HCT116 (cell line): Measurements from ENCODE around the gene TSPAN1. TPM values are rescaled to one million over a fixed set of nuclear protein-coding genes. Genes with fewer than 3 reads are reported as not detected.

Source experiments
- ATAC-seq: fragments of 200-7000 bp; cut with Tn5 transposase; 2 replicates; pipeline ENCODE4 v1.9.1; 2020; ENCODE audit warnings: mild to moderate bottlenecking, moderate library complexity
- BruUV-seq: library from RNA; stranded (reverse); fragments of 400-500 nt; replicated peaks from 2 replicates; lab custom pipeline; 2021; lab: Mats Ljungman, UMichigan
- CTCF ChIA-PET: fragments of 300-600 bp; sonication (Branson Sonifier 250); formaldehyde crosslinking; loops from one replicate; lab custom pipeline; 2021; ENCODE audit warnings: antibody characterized with exemption; lab: Charles Lee
- POLR2A ChIA-PET: fragments of 300-600, 350-600 bp; sonication (Branson Sonifier 250); formaldehyde crosslinking; loops from one replicate; lab custom pipeline; 2021; ENCODE audit warnings: antibody characterized with exemption; lab: Charles Lee
- RAD21 ChIA-PET, 2 experiments: fragments of 300-600 bp; sonication (Branson Sonifier 250); formaldehyde crosslinking; loops; one replicate each; lab custom pipeline; 2023; ENCODE audit warnings: low total read pairs in 2 of 2; ENCODE audit not compliant: uncharacterized antibody in 2 of 2, unreplicated experiment in 2 of 2, low non-redundant PET in 1 of 2; lab: Charles Lee
- DNase-seq: peaks from one replicate; pipeline ENCODE4 v3.0.0-alpha.2; 2010; ENCODE audit warnings: low read depth, low spot score
- H2AFZ ChIP-seq: fragments of 200-600 bp; shearing (Covaris generic), sonication (generic); 2 replicates; pipeline ENCODE4 v1.6.1; 2017; ENCODE audit warnings: low read depth, mixed run types, mixed read lengths, antibody characterized with exemption, low read length; ENCODE audit not compliant: poor library complexity, severe bottlenecking
- H3K27ac ChIP-seq: 2 replicates; pipeline ENCODE4 v1.5.1; 2012; ENCODE audit warnings: low read depth, low read length
- H3K27me3 ChIP-seq: fragments of 200-600 bp; sonication (generic); 2 replicates; pipeline ENCODE4 v1.6.1; 2016; ENCODE audit warnings: mixed run types, low read length, mixed read lengths; ENCODE audit not compliant: insufficient read depth
- H3K36me3 ChIP-seq, 2 experiments: fragments of 200-500 bp in 1 of 2; fragments of 200-600 bp in 1 of 2; sonication (Bioruptor generic) in 1 of 2; sonication (generic) in 1 of 2; 2 replicates each; pipeline versions ENCODE4 v1.5.1 to v1.6.1; 2014 to 2016; ENCODE audit warnings: low read length in 2 of 2, inconsistent platforms in 1 of 2, mixed read lengths in 1 of 2, mixed run types in 1 of 2; ENCODE audit not compliant: insufficient read depth in 2 of 2, control insufficient read depth in 1 of 2
- H3K4me1 ChIP-seq, 2 experiments: fragments of 200-600 bp in 1 of 2; sonication (generic) in 1 of 2; 2 replicates each; pipeline versions ENCODE4 v1.5.1 to v1.6.1; 2012 to 2017; ENCODE audit warnings: low read length in 2 of 2, inconsistent platforms in 1 of 2, mild to moderate bottlenecking in 1 of 2, mixed read lengths in 1 of 2, mixed run types in 1 of 2, moderate library complexity in 1 of 2; ENCODE audit not compliant: insufficient read depth in 2 of 2, control insufficient read depth in 1 of 2
- H3K4me2 ChIP-seq: fragments of 200-600 bp; sonication (generic); 2 replicates; pipeline ENCODE4 v1.6.1; 2017; ENCODE audit warnings: mixed run types, low read length, mixed read lengths
- H3K4me3 ChIP-seq, 2 experiments: fragments of 200-600 bp in 1 of 2; sonication (generic) in 1 of 2; replicated peaks in 1 of 2; 2 replicates each; pipeline ENCODE4 v1.5.1; 2011 to 2016; ENCODE audit warnings: low read length in 2 of 2, control low read depth in 1 of 2, low read depth in 1 of 2, mild to moderate bottlenecking in 1 of 2, mixed read lengths in 1 of 2, mixed run types in 1 of 2
- H3K79me2 ChIP-seq: fragments of 200-600 bp; sonication (generic); 2 replicates; pipeline ENCODE4 v1.6.1; 2017; ENCODE audit warnings: mild to moderate bottlenecking, mixed run types, low read length, moderate library complexity, mixed read lengths; ENCODE audit not compliant: insufficient read depth
- H3K9ac ChIP-seq: fragments of 200-600 bp; sonication (generic); 2 replicates; pipeline ENCODE4 v1.6.1; 2016; ENCODE audit warnings: low read length, mixed read lengths
- H3K9me2 ChIP-seq: fragments of 200-600 bp; sonication (generic), shearing (Covaris generic); 2 replicates; pipeline ENCODE4 v1.6.1; 2017; ENCODE audit warnings: mixed run types, mild to moderate bottlenecking, moderate library complexity; ENCODE audit not compliant: insufficient read depth
- H3K9me3 ChIP-seq, 2 experiments: fragments of 200-500 bp in 1 of 2; fragments of 200-600 bp in 1 of 2; sonication (Bioruptor generic) in 1 of 2; sonication (generic) in 1 of 2; 2 replicates each; pipeline ENCODE4 v1.6.1; 2014 to 2017; ENCODE audit warnings: low read length in 2 of 2, mixed read lengths in 2 of 2, inconsistent platforms in 1 of 2, low read depth in 1 of 2, mild to moderate bottlenecking in 1 of 2, mixed run types in 1 of 2, moderate library complexity in 1 of 2; ENCODE audit not compliant: control insufficient read depth in 1 of 2, insufficient read depth in 1 of 2
- H4K20me1 ChIP-seq: fragments of 200-600 bp; sonication (generic), shearing (Covaris generic); 2 replicates; pipeline ENCODE4 v1.6.1; 2017; ENCODE audit warnings: mixed run types, mild to moderate bottlenecking, moderate library complexity; ENCODE audit not compliant: insufficient read depth
- CBX3 ChIP-seq: IDR thresholded peaks from 2 replicates; pipeline ENCODE4 v1.6.1; 2012; ENCODE audit warnings: low read depth
- CTCF ChIP-seq, 3 experiments: fragments of 200-600 bp in 1 of 3; sonication (generic) in 1 of 3; IDR thresholded peaks in 2 of 3; conservative IDR thresholded peaks in 1 of 3; 2 replicates each; pipeline ENCODE4 v1.5.1; 2012 to 2017; ENCODE audit warnings: low read depth in 2 of 3, low read length in 2 of 3, antibody characterized with exemption in 1 of 3, borderline replicate concordance in 1 of 3, control low read depth in 1 of 3, mild to moderate bottlenecking in 1 of 3, mixed read lengths in 1 of 3, mixed run types in 1 of 3, moderate library complexity in 1 of 3; ENCODE audit not compliant: insufficient read depth in 1 of 3
- EZH2phosphoT487 ChIP-seq: fragments of 200-600 bp; IDR thresholded peaks from 2 replicates; pipeline ENCODE4 v1.6.1; 2018; ENCODE audit warnings: antibody characterized with exemption, borderline replicate concordance
- POLR2A ChIP-seq: IDR thresholded peaks from 2 replicates; pipeline ENCODE4 v1.7.0; 2011; ENCODE audit warnings: borderline replicate concordance; ENCODE audit not compliant: insufficient read depth, insufficient read length; ENCODE audit errors: extremely low read depth
- SIN3A ChIP-seq: IDR thresholded peaks from 2 replicates; pipeline ENCODE4 v1.6.1; 2012; ENCODE audit warnings: low read depth
- SP1 ChIP-seq: IDR thresholded peaks from 2 replicates; pipeline ENCODE4 v1.6.1; 2012; ENCODE audit warnings: low read depth
- SRF ChIP-seq: IDR thresholded peaks from 2 replicates; pipeline ENCODE4 v1.6.1; 2012; ENCODE audit warnings: low read depth
- TCF7L2 ChIP-seq: IDR thresholded peaks from 2 replicates; pipeline ENCODE4 v1.7.0; 2011; ENCODE audit warnings: borderline replicate concordance, inconsistent platforms; ENCODE audit not compliant: insufficient read depth, insufficient read length; ENCODE audit errors: extremely low read depth
- intact Hi-C: fragments of 100-400 bp; cut with micrococcal nuclease; formaldehyde crosslinking; loops from 2 replicates; pipeline ENCODE4 v1.10.0; 2022
- total RNA-seq: library from RNA; stranded (reverse); gene quantifications from one replicate; pipeline ENCODE4 v1.2.1, GENCODE V29; 2021; ENCODE audit not compliant: unreplicated experiment
- TF ChIP-seq, protein P1 (sequence below): IDR thresholded peaks from 2 replicates; pipeline ENCODE4 v1.6.1; 2012
- TF ChIP-seq, protein P2 (sequence below): IDR thresholded peaks from 2 replicates; pipeline ENCODE4 v1.6.1; 2012

Gene TSPAN1
- total RNA-seq, 1 experiment from 2014 or later, result 9.9 TPM

DNA sequence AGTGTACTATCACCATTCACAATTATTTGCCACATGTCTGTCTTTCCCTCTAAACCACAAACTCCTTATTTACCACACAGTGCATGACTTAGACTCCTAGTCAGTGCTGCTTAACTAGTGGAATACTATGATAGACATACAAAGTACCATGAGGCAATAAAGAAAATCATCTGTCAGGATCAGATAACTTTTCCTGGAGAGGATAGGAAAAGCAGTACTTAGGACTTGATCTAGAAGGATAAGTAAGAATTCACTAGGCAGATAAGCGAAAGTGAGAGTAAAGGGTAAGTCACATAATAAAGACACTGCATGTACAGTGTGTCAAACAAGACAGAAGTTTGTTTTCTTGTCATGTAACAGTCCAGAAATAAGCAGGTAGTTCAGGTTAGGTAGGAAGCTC is 21.2 kb upstream of the TSPAN1 start:
- BruUV-seq, result no TSS peak
- no peak overlapping the region for H3K4me2 ChIP-seq
- no peak overlapping the region for H3K9ac ChIP-seq
- H4K20me1 ChIP-seq, result no peaks in the 10 kb centered on the region
- no peak for DNase-seq
- ATAC-seq, result no peak
- no peaks in the 10 kb centered on the region for H3K27me3 ChIP-seq
- intact Hi-C loops, result no loop called here
- H3K79me2 ChIP-seq, result no peaks in the 10 kb centered on the region
- no peaks in the 10 kb centered on the region for H3K9me2 ChIP-seq
- H3K4me1 ChIP-seq, result no peaks in the 10 kb centered on the region
- H3K9me3 ChIP-seq, result no peaks in the 10 kb centered on the region
- H3K4me3 ChIP-seq, result no peak overlapping the region
- ChIA-PET CTCF (no interaction called here), POLR2A (no interaction called here), RAD21 (no interaction called here)
- no peak for TF ChIP-seq TCF7L2
- no peak for TF ChIP-seq POLR2A
- no peak for TF ChIP-seq CBX3
- TF ChIP-seq, protein P1, sequence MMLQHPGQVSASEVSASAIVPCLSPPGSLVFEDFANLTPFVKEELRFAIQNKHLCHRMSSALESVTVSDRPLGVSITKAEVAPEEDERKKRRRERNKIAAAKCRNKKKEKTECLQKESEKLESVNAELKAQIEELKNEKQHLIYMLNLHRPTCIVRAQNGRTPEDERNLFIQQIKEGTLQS, result no peak
- no peak for TF ChIP-seq SP1
- TF ChIP-seq, protein P2, sequence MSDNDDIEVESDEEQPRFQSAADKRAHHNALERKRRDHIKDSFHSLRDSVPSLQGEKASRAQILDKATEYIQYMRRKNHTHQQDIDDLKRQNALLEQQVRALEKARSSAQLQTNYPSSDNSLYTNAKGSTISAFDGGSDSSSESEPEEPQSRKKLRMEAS, result no peak
- no peak for TF ChIP-seq EZH2phosphoT487
- no peak for TF ChIP-seq SIN3A
- no peak for TF ChIP-seq SRF
- no peak for TF ChIP-seq CTCF (IDR thresholded peaks at IDR 0.05 in 2 of 3, conservative IDR thresholded peaks at IDR 0.05 in 1 of 3; ENCODE audit: borderline replicate concordance in 1 of 3, insufficient read depth in 1 of 3, low read depth in 2 of 3, low read length in 2 of 3)
- no peak overlapping the region for H2AFZ ChIP-seq
- H3K36me3 ChIP-seq, result no peaks in the 10 kb centered on the region
- H3K27ac ChIP-seq, result no peak overlapping the region
